NB4 (cell line): ENCODE measurements around the gene CEP104.

Experiments used
- MAX ChIP-seq: IDR thresholded peaks from 2 replicates; pipeline ENCODE4 v1.6.1; 2011; ENCODE audit warnings: low read depth, low read length
- TF ChIP-seq, protein P1 (sequence below): IDR thresholded peaks from one replicate; pipeline ENCODE4 v1.5.1; 2012; ENCODE audit warnings: low read depth, low read length

- no peak for TF ChIP-seq MAX
- TF ChIP-seq, protein P1, sequence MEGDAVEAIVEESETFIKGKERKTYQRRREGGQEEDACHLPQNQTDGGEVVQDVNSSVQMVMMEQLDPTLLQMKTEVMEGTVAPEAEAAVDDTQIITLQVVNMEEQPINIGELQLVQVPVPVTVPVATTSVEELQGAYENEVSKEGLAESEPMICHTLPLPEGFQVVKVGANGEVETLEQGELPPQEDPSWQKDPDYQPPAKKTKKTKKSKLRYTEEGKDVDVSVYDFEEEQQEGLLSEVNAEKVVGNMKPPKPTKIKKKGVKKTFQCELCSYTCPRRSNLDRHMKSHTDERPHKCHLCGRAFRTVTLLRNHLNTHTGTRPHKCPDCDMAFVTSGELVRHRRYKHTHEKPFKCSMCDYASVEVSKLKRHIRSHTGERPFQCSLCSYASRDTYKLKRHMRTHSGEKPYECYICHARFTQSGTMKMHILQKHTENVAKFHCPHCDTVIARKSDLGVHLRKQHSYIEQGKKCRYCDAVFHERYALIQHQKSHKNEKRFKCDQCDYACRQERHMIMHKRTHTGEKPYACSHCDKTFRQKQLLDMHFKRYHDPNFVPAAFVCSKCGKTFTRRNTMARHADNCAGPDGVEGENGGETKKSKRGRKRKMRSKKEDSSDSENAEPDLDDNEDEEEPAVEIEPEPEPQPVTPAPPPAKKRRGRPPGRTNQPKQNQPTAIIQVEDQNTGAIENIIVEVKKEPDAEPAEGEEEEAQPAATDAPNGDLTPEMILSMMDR = no peak
Observed at GRCh38 chr1:3762151-3762872, 94.7 kb downstream of the CEP104 start.
